ENCODE measurements around the gene EGF.
A peak's percentile ranks its signal among the peaks of the same experiment; 100 is the strongest.

Gene EGF

GRCh38 chr4:109913596-109914241, 1.0 kb downstream of the EGF start:
- DNase-seq (ENCODE audit: low spot score): no peak
- no peak for TF ChIP-seq CTCF (IDR thresholded peaks at IDR 0.05; ENCODE audit: poor library complexity, severe bottlenecking)
- no peaks in the 10 kb centered on the region for H3K9me3 ChIP-seq (ENCODE audit: severe bottlenecking)
- ATAC-seq (ENCODE audit: low read depth): no peak
- H3K4me1 ChIP-seq (ENCODE audit: insufficient read depth, poor library complexity, severe bottlenecking): no peaks in the 10 kb centered on the region
- H3K36me3 ChIP-seq (ENCODE audit: low read depth): no peaks in the 10 kb centered on the region
- H3K4me3 ChIP-seq (ENCODE audit: severe bottlenecking): no peak overlapping the region
- no peaks in the 10 kb centered on the region for H3K27me3 ChIP-seq (ENCODE audit: insufficient read depth, poor library complexity, severe bottlenecking)
- H3K27ac ChIP-seq (ENCODE audit: poor library complexity, severe bottlenecking): no peak overlapping the region

- H3K9me3 ChIP-seq (ENCODE audit: severe bottlenecking): no peaks in the 10 kb centered on the region
- H3K4me1 ChIP-seq (ENCODE audit: insufficient read depth, poor library complexity, severe bottlenecking): no peaks in the 10 kb centered on the region
- TF ChIP-seq CTCF (IDR thresholded peaks at IDR 0.05; ENCODE audit: poor library complexity, severe bottlenecking): no peak
- H3K27me3 ChIP-seq (ENCODE audit: insufficient read depth, poor library complexity, severe bottlenecking): no peaks in the 10 kb centered on the region
- DNase-seq (ENCODE audit: low spot score) (no peak), ATAC-seq (ENCODE audit: low read depth) (no peak)
- H3K27ac ChIP-seq (ENCODE audit: poor library complexity, severe bottlenecking): no peak overlapping the region
- no peaks in the 10 kb centered on the region for H3K36me3 ChIP-seq (ENCODE audit: low read depth)
- no peak overlapping the region for H3K4me3 ChIP-seq (ENCODE audit: severe bottlenecking)
Observed at GRCh38 chr4:109914322-109914721, 1.6 kb downstream of the EGF start.

- no peaks in the 10 kb centered on the region for H3K4me1 ChIP-seq (ENCODE audit: insufficient read depth, poor library complexity, severe bottlenecking)
- H3K4me3 ChIP-seq (ENCODE audit: severe bottlenecking): no peak overlapping the region
- H3K27ac ChIP-seq (ENCODE audit: poor library complexity, severe bottlenecking): no peak overlapping the region
- DNase-seq (ENCODE audit: low spot score): no peak
- no peaks in the 10 kb centered on the region for H3K36me3 ChIP-seq (ENCODE audit: low read depth)
- no peaks in the 10 kb centered on the region for H3K9me3 ChIP-seq (ENCODE audit: severe bottlenecking)
- no peak for ATAC-seq (ENCODE audit: low read depth)
- H3K27me3 ChIP-seq (ENCODE audit: insufficient read depth, poor library complexity, severe bottlenecking): no peaks in the 10 kb centered on the region
- no peak for TF ChIP-seq CTCF (IDR thresholded peaks at IDR 0.05; ENCODE audit: poor library complexity, severe bottlenecking)
Observed at GRCh38 chr4:109915385-109916026, 2.8 kb downstream of the EGF start.

- ATAC-seq (ENCODE audit: low read depth) (no peak), DNase-seq (ENCODE audit: low spot score) (no peak)
- H3K4me1 ChIP-seq (ENCODE audit: insufficient read depth, poor library complexity, severe bottlenecking): no peaks in the 10 kb centered on the region
- H3K27ac ChIP-seq (ENCODE audit: poor library complexity, severe bottlenecking): no peak overlapping the region
- no peaks in the 10 kb centered on the region for H3K9me3 ChIP-seq (ENCODE audit: severe bottlenecking)
- H3K36me3 ChIP-seq (ENCODE audit: low read depth): no peaks in the 10 kb centered on the region
- no peak for TF ChIP-seq CTCF (IDR thresholded peaks at IDR 0.05; ENCODE audit: poor library complexity, severe bottlenecking)
- H3K4me3 ChIP-seq (ENCODE audit: severe bottlenecking): no peak overlapping the region
- no peaks in the 10 kb centered on the region for H3K27me3 ChIP-seq (ENCODE audit: insufficient read depth, poor library complexity, severe bottlenecking)
Observed at GRCh38 chr4:109916027-109916409, 3.3 kb downstream of the EGF start.

- no peaks in the 10 kb centered on the region for H3K4me1 ChIP-seq (ENCODE audit: insufficient read depth, poor library complexity, severe bottlenecking)
- H3K4me3 ChIP-seq (ENCODE audit: severe bottlenecking): no peak overlapping the region
- ATAC-seq (ENCODE audit: low read depth): peak; percentile 81
- no peak for DNase-seq (ENCODE audit: low spot score)
- H3K27me3 ChIP-seq (ENCODE audit: insufficient read depth, poor library complexity, severe bottlenecking): no peaks in the 10 kb centered on the region
- H3K9me3 ChIP-seq (ENCODE audit: severe bottlenecking): no peaks in the 10 kb centered on the region
- H3K27ac ChIP-seq (ENCODE audit: poor library complexity, severe bottlenecking): no peak overlapping the region
- no peaks in the 10 kb centered on the region for H3K36me3 ChIP-seq (ENCODE audit: low read depth)
- no peak for TF ChIP-seq CTCF (IDR thresholded peaks at IDR 0.05; ENCODE audit: poor library complexity, severe bottlenecking)
Observed at GRCh38 chr4:109921384-109921808, 8.7 kb downstream of the EGF start.
